ENCODE results near the gene MEGF10. TPM values are rescaled to one million over a fixed set of nuclear protein-coding genes. Genes with fewer than 3 reads are reported as not detected.

MEGF10 gene
- total and polyA plus RNA-seq, 2 of the 8 experiments (the other 6 are each of a cell fraction or from before 2014, with no cell fraction given), result 38.2 to 53.1 TPM

- DNase-seq (ENCODE audit: low read depth in 1 of 2, low spot score in 2 of 2), result no peak
- Histone ChIP-seq H3K4me2 (ENCODE audit: insufficient read depth in 1 of 2, low read depth in 2 of 2, low read length in 2 of 2) (no peak overlapping the region), H3K27me3 (replicated peaks in 1 of 4; ENCODE audit: control insufficient read depth in 3 of 4, extremely low read depth in 1 of 4, insufficient read depth in 3 of 4, low read length in 3 of 4) (no peaks in the 10 kb centered on the region), H3K23ac (ENCODE audit: insufficient read length) (no peak overlapping the region), H3K4ac (replicated peaks; ENCODE audit: insufficient read length, low read depth, low read length) (no peak overlapping the region), H3K9me3 (ENCODE audit: insufficient read depth in 2 of 2, low read depth in 1 of 2, low read length in 1 of 2) (peaks cover 0 to 8% of the 10 kb centered on the region in 2 experiments; a peak in 1 of 4 replicates), H3K9ac (replicated peaks in 1 of 4; ENCODE audit: extremely low read depth in 1 of 4, low read depth in 3 of 4, low read length in 3 of 4) (no peak overlapping the region), H2AK5ac (ENCODE audit: low read depth, low read length) (no peak overlapping the region), H2BK20ac (ENCODE audit: low read length) (no peak overlapping the region), H2BK120ac (replicated peaks; ENCODE audit: low read depth, low read length) (no peak overlapping the region), H3K79me2 (ENCODE audit: control insufficient read depth in 1 of 2, insufficient read depth in 2 of 2, low read length in 2 of 2) (no peaks in the 10 kb centered on the region; a peak in 1 of 4 replicates), H3K27ac (ENCODE audit: low read depth, low read length) (no peak overlapping the region), H3K36me3 (ENCODE audit: control insufficient read depth in 2 of 4, insufficient read depth in 4 of 4, low read length in 3 of 4) (peaks cover 0 to 10% (median 1%) of the 10 kb centered on the region in 4 experiments; a peak in 3 of 8 replicates), H4K8ac (ENCODE audit: extremely low read depth, insufficient read depth, low read length) (no peak overlapping the region), H3K23me2 (ENCODE audit: low read depth, low read length) (no peaks in the 10 kb centered on the region), H4K91ac (replicated peaks; ENCODE audit: insufficient read length, low read length) (no peak overlapping the region), H3K56ac (replicated peaks; ENCODE audit: insufficient read length, low read depth, low read length) (no peak overlapping the region), H3K4me3 (ENCODE audit: extremely low read depth in 1 of 4, insufficient read depth in 2 of 4, low read depth in 3 of 4, low read length in 4 of 4) (no peak overlapping the region), H3K79me1 (ENCODE audit: low read depth, low read length) (no peaks in the 10 kb centered on the region), H3K18ac (ENCODE audit: extremely low read depth, low read length) (no peak overlapping the region), H4K5ac (ENCODE audit: insufficient read length, low read depth, low read length) (no peak overlapping the region), H2BK5ac (ENCODE audit: low read depth, low read length) (no peak overlapping the region), H4K20me1 (replicated peaks in 1 of 2; ENCODE audit: control insufficient read depth in 1 of 2, insufficient read depth in 2 of 2, low read length in 2 of 2) (no peaks in the 10 kb centered on the region), H2BK15ac (ENCODE audit: low read length) (no peak overlapping the region), H3K4me1 (replicated peaks in 1 of 4; ENCODE audit: control insufficient read depth in 3 of 4, insufficient read depth in 4 of 4, low read length in 3 of 4) (peaks cover 0 to 7% (median 0%) of the 10 kb centered on the region in 4 experiments; a peak in 1 of 7 replicates), H2AFZ (ENCODE audit: low read length) (no peak overlapping the region), H3K14ac (ENCODE audit: insufficient read length) (no peak overlapping the region), H2BK12ac (ENCODE audit: low read depth, low read length) (no peak overlapping the region)
- ChIA-PET POLR2A (ENCODE audit: partially characterized antibody) (no interaction called here), CTCF (ENCODE audit: partially characterized antibody) (no interaction called here)
- WGBS, 2 experiments (ENCODE audit: extremely low coverage in 1 of 2, insufficient coverage in 1 of 2, insufficient read length in 1 of 2, insufficient replicate concordance in 2 of 2, low coverage in 1 of 2, low lambda C conversion rate in 2 of 2, missing lambda C conversion rate in 1 of 2), result 87% methylated on average over 4 of the region's 4 CpGs; no CpG with 5 or more reads in 1 of the 2 experiments
- peak; percentile 13 for FAIRE-seq
- TF ChIP-seq KDM4A (IDR thresholded peaks at IDR 0.05; ENCODE audit: low read depth, low read length, severe bottlenecking), result no peak
- no peak for TF ChIP-seq SAP30 (IDR thresholded peaks at IDR 0.05; ENCODE audit: insufficient read depth, insufficient replicate concordance, low read length)
- TF ChIP-seq POLR2A (IDR thresholded peaks at IDR 0.05; ENCODE audit: control extremely low read depth in 1 of 2, low read depth in 2 of 2, low read length in 2 of 2), result no peak
- no peak for TF ChIP-seq RFX5 (IDR thresholded peaks at IDR 0.05; ENCODE audit: borderline replicate concordance, low read depth, low read length)
- TF ChIP-seq NRF1 (IDR thresholded peaks at IDR 0.05; ENCODE audit: low read depth, low read length), result no peak
- no peak for TF ChIP-seq CHD2 (IDR thresholded peaks at IDR 0.05; ENCODE audit: low read length)
- TF ChIP-seq RAD21 (IDR thresholded peaks at IDR 0.05 in 1 of 2, conservative IDR thresholded peaks at IDR 0.05 in 1 of 2; ENCODE audit: low read depth in 2 of 2, low read length in 2 of 2), result no peak
- TF ChIP-seq BRCA1 (IDR thresholded peaks at IDR 0.05; ENCODE audit: low read depth, low read length), result no peak
- TF ChIP-seq MAFK (IDR thresholded peaks at IDR 0.05; ENCODE audit: low read depth, low read length), result no peak
- no peak for TF ChIP-seq GABPA (IDR thresholded peaks at IDR 0.05; ENCODE audit: borderline replicate concordance, insufficient read depth, low read length)
- no peak for TF ChIP-seq BACH1 (IDR thresholded peaks at IDR 0.05; ENCODE audit: low read length)
- TF ChIP-seq SP4 (IDR thresholded peaks at IDR 0.05; ENCODE audit: low read length), result no peak
- TF ChIP-seq ASH2L (IDR thresholded peaks at IDR 0.05; ENCODE audit: low read length), result no peak
- no peak for TF ChIP-seq HDAC2 (IDR thresholded peaks at IDR 0.05; ENCODE audit: borderline replicate concordance in 1 of 2, low read depth in 2 of 2, low read length in 2 of 2)
- TF ChIP-seq SIRT6 (IDR thresholded peaks at IDR 0.05; ENCODE audit: low read length), result no peak
Measured at GRCh38 chr5:127369796-127370195, 79.2 kb downstream of the MEGF10 start.

Data from H1 (cell line).